Activated naive CD8-positive, alpha-beta T cell (primary cell): ENCODE measurements around the gene BLTP1.
A peak's percentile ranks its signal among the peaks of the same experiment; 100 is the strongest.
"Not testable (repeated sequence)": the region's sequence is repeated elsewhere in the genome, so short reads cannot be mapped to it uniquely, and the experiment has no call there.

Source experiments
- H3K27ac Mint-ChIP-seq: one replicate; pipeline ENCODE4 v1.8.0; 2021; ENCODE audit warnings: mixed read lengths
- H3K27me3 Mint-ChIP-seq: one replicate; pipeline ENCODE4 v1.8.0; 2021; ENCODE audit warnings: mixed read lengths
- H3K36me3 Mint-ChIP-seq: one replicate; pipeline ENCODE4 v1.8.0; 2021; ENCODE audit warnings: mixed read lengths
- H3K4me1 Mint-ChIP-seq: one replicate; pipeline ENCODE4 v1.8.0; 2021; ENCODE audit warnings: low read depth, mixed read lengths
- H3K4me3 Mint-ChIP-seq: one replicate; pipeline ENCODE4 v1.8.0; 2021; ENCODE audit warnings: mild to moderate bottlenecking, mixed read lengths
- H3K9me3 Mint-ChIP-seq: one replicate; pipeline ENCODE4 v1.8.0; 2021; ENCODE audit warnings: low read depth, mixed read lengths

BLTP1 gene

GRCh38 chr4:122151982-122152710 lies at the start of gene BLTP1:
Gene BLTP1 (plus strand): TSS chr4:122152331. CDS start chr4:122170648, 18,317 bp downstream.
- peaks cover 63% of the 10 kb centered on the region for H3K4me1 Mint-ChIP-seq
- peak within 1 kb of the TSS; percentile 99 for H3K27ac Mint-ChIP-seq
- no peaks in the 10 kb centered on the region for H3K27me3 Mint-ChIP-seq
- peaks cover 7% of the 10 kb centered on the region for H3K36me3 Mint-ChIP-seq
- peak within 1 kb of the TSS; percentile 99 for H3K4me3 Mint-ChIP-seq
- H3K9me3 Mint-ChIP-seq = no peaks in the 10 kb centered on the region

GRCh38 chr4:122104184-122104583 lies 47.9 kb upstream of the BLTP1 start:
- Mint-ChIP-seq H3K27ac (no peak overlapping the region), H3K4me3 (no peak overlapping the region), H3K36me3 (peaks cover 3% of the 10 kb centered on the region), H3K9me3 (no peaks in the 10 kb centered on the region), H3K27me3 (peaks cover 4% of the 10 kb centered on the region), H3K4me1 (no peaks in the 10 kb centered on the region)

DNA sequence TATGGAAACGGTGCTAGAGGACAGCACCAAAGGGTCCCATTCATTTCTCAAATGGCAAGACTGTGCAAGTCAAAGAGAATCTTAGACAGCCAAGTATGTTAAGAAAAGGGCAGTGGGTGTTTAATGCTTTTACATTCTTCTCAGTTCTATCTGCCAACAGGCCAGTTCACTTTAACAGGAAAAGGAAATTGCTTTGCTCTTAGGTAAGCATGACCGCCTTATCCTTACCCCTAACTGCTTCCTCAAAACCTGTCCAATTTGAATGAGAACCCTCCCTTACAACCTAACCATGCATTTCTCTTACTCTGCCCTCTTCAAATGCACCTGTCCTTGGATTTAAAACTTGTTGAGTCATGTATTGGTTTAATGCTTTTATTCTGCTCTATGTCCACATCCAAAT lies 44.5 kb upstream of the BLTP1 start:
- Mint-ChIP-seq H3K9me3 (no peaks in the 10 kb centered on the region), H3K27me3 (no peaks in the 10 kb centered on the region), H3K27ac (no peak overlapping the region), H3K4me1 (no peaks in the 10 kb centered on the region), H3K4me3 (no peak overlapping the region), H3K36me3 (peaks cover 3% of the 10 kb centered on the region)

DNA sequence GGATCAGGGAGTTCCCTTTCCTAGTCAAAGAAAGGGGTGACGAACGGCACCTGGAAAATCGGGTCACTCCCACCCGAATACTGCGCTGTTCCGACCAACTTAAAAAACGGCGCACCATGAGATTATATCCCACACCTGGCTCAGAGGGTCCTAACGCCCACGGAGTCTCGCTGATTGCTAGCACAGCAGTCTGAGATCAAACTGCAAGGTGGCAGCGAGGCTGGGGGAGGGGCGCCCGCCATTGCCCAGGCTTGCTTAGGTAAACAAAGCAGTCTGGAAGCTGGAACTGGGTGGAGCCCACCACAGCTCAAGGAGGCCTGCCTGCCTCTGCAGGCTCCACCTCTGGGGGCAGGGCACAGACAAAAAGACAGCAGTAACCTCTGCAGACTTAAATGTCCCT lies 41.8 kb upstream of the BLTP1 start:
- not testable (repeated sequence) for H3K27ac Mint-ChIP-seq, H3K9me3 Mint-ChIP-seq, H3K4me1 Mint-ChIP-seq, H3K36me3 Mint-ChIP-seq, H3K27me3 Mint-ChIP-seq, H3K4me3 Mint-ChIP-seq

GRCh38 chr4:122117743-122118142 lies 34.4 kb upstream of the BLTP1 start:
- H3K4me1 Mint-ChIP-seq = peaks cover 22% of the 10 kb centered on the region
- H3K9me3 Mint-ChIP-seq = peaks cover 10% of the 10 kb centered on the region
- no peaks in the 10 kb centered on the region for H3K27me3 Mint-ChIP-seq
- H3K4me3 Mint-ChIP-seq = no peak overlapping the region
- peaks cover 6% of the 10 kb centered on the region for H3K36me3 Mint-ChIP-seq
- H3K27ac Mint-ChIP-seq = no peak overlapping the region

DNA sequence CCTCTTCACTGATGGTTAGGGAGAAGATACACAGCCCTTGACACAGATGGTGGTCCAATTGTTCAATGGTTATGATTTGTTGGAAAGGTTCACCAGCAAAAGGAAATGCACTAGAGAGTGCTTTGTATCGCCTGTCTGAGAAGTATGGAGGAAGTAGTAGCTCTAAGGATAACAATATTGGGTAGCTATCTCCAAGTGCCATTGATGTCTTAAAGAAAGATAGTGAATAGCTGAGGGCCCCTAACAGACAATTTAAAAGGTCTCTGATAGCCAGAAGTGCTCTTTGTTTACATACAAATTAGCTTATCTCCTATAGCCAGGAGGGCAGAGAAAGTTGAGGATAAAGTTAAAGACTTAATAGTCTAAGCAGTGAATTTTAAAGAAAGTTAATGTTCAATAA lies 33.9 kb upstream of the BLTP1 start:
- Mint-ChIP-seq H3K9me3 (peaks cover 12% of the 10 kb centered on the region), H3K27ac (no peak overlapping the region), H3K36me3 (peaks cover 8% of the 10 kb centered on the region), H3K4me1 (peaks cover 22% of the 10 kb centered on the region), H3K27me3 (no peaks in the 10 kb centered on the region), H3K4me3 (no peak overlapping the region)

DNA sequence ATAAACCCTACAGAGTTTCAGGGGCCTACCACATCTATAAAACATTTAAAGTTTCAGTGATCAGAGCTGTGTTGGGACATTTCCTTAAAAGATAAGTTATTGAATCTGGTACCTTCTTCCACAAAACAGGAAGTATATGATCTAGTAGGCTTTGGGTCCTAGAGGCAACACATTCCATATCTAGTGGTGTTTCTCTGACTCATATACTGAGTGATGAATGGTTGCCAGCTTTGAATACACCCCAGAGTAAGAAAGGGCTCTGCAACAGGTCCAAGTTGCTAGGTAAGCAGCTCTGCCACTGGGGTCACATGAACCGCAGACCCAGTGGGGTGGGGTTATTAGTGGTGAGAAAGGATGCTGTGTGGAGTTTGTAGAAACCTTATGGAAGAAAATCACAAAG lies 32.4 kb upstream of the BLTP1 start:
- peaks cover 19% of the 10 kb centered on the region for H3K9me3 Mint-ChIP-seq
- H3K27me3 Mint-ChIP-seq = no peaks in the 10 kb centered on the region
- H3K4me1 Mint-ChIP-seq = peaks cover 22% of the 10 kb centered on the region
- H3K27ac Mint-ChIP-seq = no peak overlapping the region
- H3K4me3 Mint-ChIP-seq = no peak overlapping the region
- H3K36me3 Mint-ChIP-seq = peaks cover 16% of the 10 kb centered on the region

GRCh38 chr4:122121593-122121992 lies 30.5 kb upstream of the BLTP1 start:
- H3K9me3 Mint-ChIP-seq = peaks cover 19% of the 10 kb centered on the region
- peaks cover 16% of the 10 kb centered on the region for H3K36me3 Mint-ChIP-seq
- H3K4me3 Mint-ChIP-seq = no peak overlapping the region
- H3K27ac Mint-ChIP-seq = no peak overlapping the region
- H3K27me3 Mint-ChIP-seq = no peaks in the 10 kb centered on the region
- H3K4me1 Mint-ChIP-seq = peaks cover 20% of the 10 kb centered on the region

- no peak overlapping the region for H3K4me3 Mint-ChIP-seq
- peaks cover 19% of the 10 kb centered on the region for H3K9me3 Mint-ChIP-seq
- no peak overlapping the region for H3K27ac Mint-ChIP-seq
- H3K36me3 Mint-ChIP-seq = peaks cover 16% of the 10 kb centered on the region
- H3K27me3 Mint-ChIP-seq = no peaks in the 10 kb centered on the region
- H3K4me1 Mint-ChIP-seq = peaks cover 15% of the 10 kb centered on the region
These were observed 30.0 kb upstream of the BLTP1 start for GRCh38 chr4:122122083-122122482.

DNA sequence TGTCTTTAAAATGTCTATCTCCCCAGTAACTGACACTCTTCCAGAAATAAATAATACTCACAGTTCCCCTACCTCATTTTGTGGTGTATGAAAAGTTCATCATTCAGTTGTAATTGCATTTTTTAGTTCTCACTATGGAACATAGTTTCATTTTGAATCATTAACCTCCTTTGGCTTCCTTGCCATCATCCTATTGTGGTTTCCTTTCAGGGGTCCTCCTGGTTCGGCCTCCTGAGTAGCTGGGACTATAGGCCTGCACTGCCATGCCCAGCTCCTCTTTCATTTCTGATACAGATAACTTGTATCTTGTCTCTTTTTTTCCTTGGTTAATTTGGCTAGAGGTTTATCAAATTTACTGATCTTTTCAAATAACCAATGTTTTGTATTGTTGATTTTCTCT lies 23.1 kb upstream of the BLTP1 start:
- H3K9me3 Mint-ChIP-seq = peaks cover 5% of the 10 kb centered on the region
- peaks cover 24% of the 10 kb centered on the region for H3K4me1 Mint-ChIP-seq
- H3K4me3 Mint-ChIP-seq = no peak overlapping the region
- no peak overlapping the region for H3K27ac Mint-ChIP-seq
- peaks cover 15% of the 10 kb centered on the region for H3K36me3 Mint-ChIP-seq
- no peaks in the 10 kb centered on the region for H3K27me3 Mint-ChIP-seq

GRCh38 chr4:122131562-122132157 lies 20.5 kb upstream of the BLTP1 start:
- no peak overlapping the region for H3K4me3 Mint-ChIP-seq
- no peaks in the 10 kb centered on the region for H3K27me3 Mint-ChIP-seq
- H3K36me3 Mint-ChIP-seq = peaks cover 12% of the 10 kb centered on the region
- peaks cover 24% of the 10 kb centered on the region for H3K4me1 Mint-ChIP-seq
- peak overlapping the region; percentile 36 for H3K27ac Mint-ChIP-seq
- H3K9me3 Mint-ChIP-seq = peaks cover 5% of the 10 kb centered on the region

DNA sequence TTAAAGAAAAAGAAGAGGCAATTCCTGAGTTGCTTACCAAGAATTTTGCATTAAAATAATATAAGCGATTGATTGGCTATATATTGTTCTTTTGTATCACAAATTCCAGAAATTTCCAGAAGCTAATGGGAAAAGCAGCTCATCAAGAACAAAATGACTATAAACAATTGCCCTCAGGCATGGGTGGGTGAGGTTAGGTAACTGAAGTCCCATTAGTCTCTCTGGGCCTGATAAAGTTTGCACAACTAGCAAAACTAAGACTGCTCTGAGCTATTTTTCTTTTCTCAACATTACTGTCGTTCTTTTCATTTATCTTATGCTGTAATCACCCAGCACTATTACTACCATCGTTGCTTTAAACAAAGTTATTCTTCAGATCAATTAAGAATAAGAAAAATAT lies 19.2 kb upstream of the BLTP1 start:
- H3K9me3 Mint-ChIP-seq = peaks cover 5% of the 10 kb centered on the region
- no peak overlapping the region for H3K27ac Mint-ChIP-seq
- H3K4me1 Mint-ChIP-seq = peaks cover 24% of the 10 kb centered on the region
- H3K36me3 Mint-ChIP-seq = peaks cover 12% of the 10 kb centered on the region
- H3K27me3 Mint-ChIP-seq = no peaks in the 10 kb centered on the region
- no peak overlapping the region for H3K4me3 Mint-ChIP-seq

DNA sequence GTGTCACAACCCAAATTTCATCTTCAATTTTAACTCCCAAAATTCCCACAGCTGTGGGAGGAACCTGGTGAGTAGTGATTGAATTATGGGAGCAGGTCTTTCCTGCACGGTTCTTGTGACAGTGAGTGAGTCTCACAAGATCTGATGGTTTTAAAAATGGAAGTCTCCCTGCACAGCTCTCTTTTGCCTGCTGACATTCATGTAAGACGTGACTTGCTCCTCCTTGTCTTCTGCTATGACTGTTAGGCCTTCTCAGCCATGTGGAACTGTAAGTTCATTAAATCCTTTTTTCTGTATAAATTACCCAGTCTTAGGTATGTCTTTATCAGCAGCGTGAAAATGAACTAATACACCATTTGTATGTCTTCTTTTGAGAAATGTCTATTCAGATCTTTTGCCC lies 13.0 kb upstream of the BLTP1 start:
- Mint-ChIP-seq H3K4me3 (no peak overlapping the region), H3K27ac (no peak overlapping the region), H3K27me3 (no peaks in the 10 kb centered on the region), H3K9me3 (no peaks in the 10 kb centered on the region), H3K4me1 (no peaks in the 10 kb centered on the region), H3K36me3 (no peaks in the 10 kb centered on the region)

GRCh38 chr4:122140834-122141233 lies 11.3 kb upstream of the BLTP1 start:
- H3K4me3 Mint-ChIP-seq = no peak overlapping the region
- H3K36me3 Mint-ChIP-seq = no peaks in the 10 kb centered on the region
- no peaks in the 10 kb centered on the region for H3K4me1 Mint-ChIP-seq
- peaks cover 3% of the 10 kb centered on the region for H3K27me3 Mint-ChIP-seq
- no peak overlapping the region for H3K27ac Mint-ChIP-seq
- H3K9me3 Mint-ChIP-seq = no peaks in the 10 kb centered on the region

- H3K27me3 Mint-ChIP-seq = peaks cover 3% of the 10 kb centered on the region
- no peaks in the 10 kb centered on the region for H3K4me1 Mint-ChIP-seq
- no peak overlapping the region for H3K4me3 Mint-ChIP-seq
- no peaks in the 10 kb centered on the region for H3K9me3 Mint-ChIP-seq
- no peak overlapping the region for H3K27ac Mint-ChIP-seq
- H3K36me3 Mint-ChIP-seq = no peaks in the 10 kb centered on the region
These were observed 9.4 kb upstream of the BLTP1 start for GRCh38 chr4:122142687-122143086.

GRCh38 chr4:122146652-122147051 lies 5.5 kb upstream of the BLTP1 start:
- Mint-ChIP-seq H3K27ac (no peak overlapping the region), H3K4me3 (no peak overlapping the region), H3K36me3 (no peaks in the 10 kb centered on the region), H3K27me3 (peaks cover 3% of the 10 kb centered on the region), H3K9me3 (no peaks in the 10 kb centered on the region), H3K4me1 (peaks cover 22% of the 10 kb centered on the region)
